Uterus (tissue), 4 donors: ENCODE results near the gene CYGB. TPM values are rescaled to one million over a fixed set of nuclear protein-coding genes. Genes with fewer than 3 reads are reported as not detected.

Experiments used
- DNase-seq, 2 donors: peaks; one replicate each; pipeline ENCODE4 v3.0.0-alpha.2; 2019 to 2020
- H3K27ac ChIP-seq, 2 donors: fragments of 200-600 bp; sonication (generic); 1 replicate in 1 of 2; 2 replicates in 1 of 2; pipeline ENCODE4 v1.5.1; 2016 to 2018
- H3K27me3 ChIP-seq, 2 donors: fragments of 200-600 bp; sonication (generic); one replicate each; pipeline ENCODE4 v1.5.1; 2018 to 2019; ENCODE audit warnings: control low read depth in 1 of 2
- H3K36me3 ChIP-seq, 2 donors: fragments of 200-600 bp; sonication (generic); one replicate each; pipeline ENCODE4 v1.5.1; 2019; ENCODE audit warnings: control low read depth in 1 of 2
- H3K4me1 ChIP-seq, 2 donors: fragments of 200-600 bp; sonication (generic); one replicate each; pipeline ENCODE4 v1.5.1; 2018 to 2019; ENCODE audit warnings: control low read depth in 1 of 2
- H3K4me3 ChIP-seq, 2 donors: fragments of 200-600 bp; sonication (generic); 1 replicate in 1 of 2; 2 replicates in 1 of 2; pipeline ENCODE4 v1.5.1; 2018 to 2019; ENCODE audit warnings: mild to moderate bottlenecking in 1 of 2
- H3K9me3 ChIP-seq, 2 donors: fragments of 200-600 bp; sonication (generic); one replicate each; pipeline ENCODE4 v1.5.1; 2019; ENCODE audit warnings: control low read depth in 1 of 2
- CTCF ChIP-seq, 4 experiments: fragments of 200-600 bp in 2 of 4; fragments of 450-650 bp in 2 of 4; sonication (generic) in 2 of 4; IDR thresholded peaks; one replicate each; pipeline ENCODE4 v1.5.1; 2016 to 2019; ENCODE audit warnings: antibody characterized with exemption in 4 of 4, mild to moderate bottlenecking in 2 of 4, moderate library complexity in 1 of 4
- POLR2A ChIP-seq, 2 donors: fragments of 450-650 bp; IDR thresholded peaks; one replicate each; pipeline ENCODE4 v1.6.1; 2016; ENCODE audit warnings: antibody characterized with exemption in 2 of 2, mild to moderate bottlenecking in 1 of 2, moderate library complexity in 1 of 2
- intact Hi-C: fragments of 100-400 bp; cut with DNase I; formaldehyde crosslinking; loops from one replicate; pipeline ENCODE4 v1.15.1; 2023; ENCODE audit warnings: low total_unique reads
- total RNA-seq, 4 donors: library from RNA; depleted of rRNA in 3 of 4; stranded (reverse); fragments of >200 nt in 3 of 4; gene quantifications; one replicate each; pipeline versions ENCODE4 v1.1.0 to v1.2.4, GENCODE V29; 2014 to 2023
- donor health status: DM: yes; HTN: yes; CAD: no.

The CYGB gene
- total RNA-seq, 4 donors from 2014 or later, result 7.8 to 33.2 (median 19.8) TPM

GRCh38 chr17:76553178-76553908 lies 15.8 kb upstream of the CYGB start:
- DNase-seq, result no peak
- TF ChIP-seq POLR2A (IDR thresholded peaks at IDR 0.05), result no peak
- TF ChIP-seq CTCF (IDR thresholded peaks at IDR 0.05), result no peak
- H3K4me1 ChIP-seq, result no peaks in the 10 kb centered on the region
- H3K27ac ChIP-seq, result no peak overlapping the region
- H3K4me3 ChIP-seq, result no peak overlapping the region
- intact Hi-C loops, result loop anchor here (10.0 kb wide), 1 partner anchor 161 kb away; the partner anchor contains the start of gene MXRA7
- no peaks in the 10 kb centered on the region for H3K27me3 ChIP-seq
- H3K36me3 ChIP-seq, result no peaks in the 10 kb centered on the region
- H3K9me3 ChIP-seq, result no peaks in the 10 kb centered on the region

GRCh38 chr17:76551685-76552084 lies 14.2 kb upstream of the CYGB start:
- H3K4me3 ChIP-seq, result no peak overlapping the region
- H3K27ac ChIP-seq, result no peak overlapping the region
- H3K4me1 ChIP-seq, result peaks cover 0 to 3% of the 10 kb centered on the region in 2 donors
- no peaks in the 10 kb centered on the region for H3K27me3 ChIP-seq
- H3K9me3 ChIP-seq, result no peaks in the 10 kb centered on the region
- no peaks in the 10 kb centered on the region for H3K36me3 ChIP-seq
- no peak for DNase-seq
- TF ChIP-seq POLR2A (IDR thresholded peaks at IDR 0.05), result no peak
- intact Hi-C loops, result loop anchor here (10.0 kb wide), 1 partner anchor 163 kb away; the partner anchor contains the start of gene MXRA7

- H3K27ac ChIP-seq, result peak overlapping the region in 1 of 2 donors; percentile 13
- H3K4me3 ChIP-seq, result no peak overlapping the region
- H3K9me3 ChIP-seq, result no peaks in the 10 kb centered on the region
- no peak for DNase-seq
- H3K4me1 ChIP-seq, result peaks cover 0 to 3% of the 10 kb centered on the region in 2 donors
- no peak for TF ChIP-seq CTCF (IDR thresholded peaks at IDR 0.05)
- no peak for TF ChIP-seq POLR2A (IDR thresholded peaks at IDR 0.05)
- intact Hi-C loops, result loop anchor here (10.0 kb wide), 1 partner anchor 164 kb away; the partner anchor contains the start of gene MXRA7
- no peaks in the 10 kb centered on the region for H3K27me3 ChIP-seq
- H3K36me3 ChIP-seq, result no peaks in the 10 kb centered on the region
These were observed 13.5 kb upstream of the CYGB start for GRCh38 chr17:76550712-76551615.

GRCh38 chr17:76549539-76549938 lies 12.0 kb upstream of the CYGB start:
- DNase-seq, result no peak
- H3K4me3 ChIP-seq, result no peak overlapping the region
- H3K4me1 ChIP-seq, result peaks cover 0 to 3% of the 10 kb centered on the region in 2 donors
- no peak for TF ChIP-seq POLR2A (IDR thresholded peaks at IDR 0.05)
- TF ChIP-seq CTCF (IDR thresholded peaks at IDR 0.05), result no peak
- no peaks in the 10 kb centered on the region for H3K27me3 ChIP-seq
- intact Hi-C loops, result no loop called here
- H3K9me3 ChIP-seq, result no peaks in the 10 kb centered on the region
- no peak overlapping the region for H3K27ac ChIP-seq
- no peaks in the 10 kb centered on the region for H3K36me3 ChIP-seq

- H3K27ac ChIP-seq, result no peak overlapping the region
- TF ChIP-seq POLR2A (IDR thresholded peaks at IDR 0.05), result no peak
- no peak for TF ChIP-seq CTCF (IDR thresholded peaks at IDR 0.05)
These were observed 11.7 kb upstream of the CYGB start for GRCh38 chr17:76549215-76549518.

More at GRCh38 chr17:76549215-76549518, 11.7 kb upstream of the CYGB start:
- DNase-seq, result no peak
- Histone ChIP-seq H3K36me3 (no peaks in the 10 kb centered on the region), H3K9me3 (no peaks in the 10 kb centered on the region), H3K4me1 (peaks cover 0 to 3% of the 10 kb centered on the region in 2 donors), H3K27me3 (no peaks in the 10 kb centered on the region), H3K4me3 (no peak overlapping the region)
- intact Hi-C loops, result no loop called here
